Mucosa of descending colon (tissue), 3 donors: ENCODE measurements around the gene RIN3. TPM values are rescaled to one million over a fixed set of nuclear protein-coding genes. Genes with fewer than 3 reads are reported as not detected.

Source experiments
- ATAC-seq: fragments of 200-7000 bp; cut with Tn5 transposase; one replicate; pipeline ENCODE4 v1.9.1; 2020; ENCODE audit warnings: mild to moderate bottlenecking, moderate library complexity
- DNase-seq, 3 donors: peaks; one replicate each; pipeline ENCODE4 v3.0.0-alpha.2; 2020
- H3K36me3 ChIP-seq: fragments of 200-600 bp; one replicate; pipeline ENCODE4 v1.8.0; 2021; ENCODE audit warnings: low read depth, mild to moderate bottlenecking
- H3K4me1 ChIP-seq: fragments of 200-600 bp; one replicate; pipeline ENCODE4 v1.8.0; 2021; ENCODE audit warnings: low read depth, mild to moderate bottlenecking
- H3K4me3 ChIP-seq: fragments of 200-600 bp; one replicate; pipeline ENCODE4 v1.8.0; 2021; ENCODE audit warnings: mild to moderate bottlenecking
- H3K9me3 ChIP-seq: fragments of 200-600 bp; one replicate; pipeline ENCODE4 v1.8.0; 2021; ENCODE audit warnings: mild to moderate bottlenecking
- CTCF ChIP-seq: fragments of 200-600 bp; IDR thresholded peaks from one replicate; pipeline ENCODE4 v1.8.0; 2022; ENCODE audit warnings: antibody characterized with exemption, mild to moderate bottlenecking
- intact Hi-C, 2 donors: fragments of 100-400 bp; cut with DNase I in 1 of 2; cut with micrococcal nuclease in 1 of 2; formaldehyde crosslinking; loops; one replicate each; pipeline versions ENCODE4 v1.11.0 to v1.11.1; 2022; cut with DNase I, micrococcal nuclease
- total RNA-seq, 3 donors: library from RNA; stranded (reverse); fragmentation: NEBNext Ultra II Directional in 2 of 3; extraction: Animal tissue kit (Norgen Biotek cat#: 25700) in 2 of 3; gene quantifications; one replicate each; pipeline versions ENCODE4 v1.2.1 to v1.2.4, GENCODE V29; 2021 to 2023
- donor health status: DM: no; HTN: no; CAD: no; lungs with moderate emphysema.
- donor health status: DM: no; HTN: no; CAD: no.
- donor health status: DM: no; HTN: yes; CAD: no.

The RIN3 gene
- total RNA-seq, 3 donors from 2014 or later: 26.2 to 51.0 (median 32.9) TPM

DNA sequence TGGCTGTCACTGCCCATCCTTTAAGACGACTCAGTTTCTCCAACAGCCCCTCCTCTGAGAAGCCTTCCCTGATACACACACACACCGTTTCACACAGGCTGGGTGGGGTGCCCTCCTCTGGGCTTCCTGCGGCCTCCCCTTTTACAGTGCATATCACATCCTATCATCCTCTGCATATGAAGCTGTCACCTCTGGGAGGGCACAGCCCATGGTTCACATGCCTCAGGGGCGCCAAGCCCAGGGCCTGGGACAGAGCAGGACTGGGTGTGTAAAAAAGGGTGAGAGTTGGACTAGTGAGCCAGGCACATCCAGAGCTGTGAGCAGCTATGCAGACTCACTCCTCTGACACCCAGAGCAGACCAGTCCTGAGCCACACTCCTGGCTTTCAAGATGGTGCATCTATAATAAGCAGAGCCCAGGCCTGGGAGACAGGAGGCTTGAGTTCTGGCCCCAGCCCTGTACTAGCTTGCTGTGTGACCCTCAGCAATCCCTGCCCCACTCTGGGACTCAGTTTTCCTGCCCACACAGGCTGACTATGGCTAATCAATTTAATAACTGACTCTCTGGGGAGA, 172.3 kb downstream of the RIN3 start:
- H3K4me1 ChIP-seq: peaks cover 10% of the 10 kb centered on the region
- H3K36me3 ChIP-seq: no peaks in the 10 kb centered on the region
- DNase-seq (peak in 1 of 3 donors; percentile 20), ATAC-seq (no peak)
- no peak for TF ChIP-seq CTCF
- H3K9me3 ChIP-seq: no peaks in the 10 kb centered on the region
- no peak overlapping the region for H3K4me3 ChIP-seq
- intact Hi-C loops: loop anchor here in 1 of 2 donors (10.0 kb wide), 1 partner anchor 551 kb away; no protein-coding TSS in a partner anchor

GRCh38 chr14:92686411-92686899, 172.9 kb downstream of the RIN3 start:
- Histone ChIP-seq H3K4me1 (peaks cover 5% of the 10 kb centered on the region), H3K36me3 (no peaks in the 10 kb centered on the region), H3K9me3 (no peaks in the 10 kb centered on the region), H3K4me3 (no peak overlapping the region)
- ATAC-seq (no peak), DNase-seq (no peak)
- intact Hi-C loops: loop anchor here in 1 of 2 donors (10.0 kb wide), 1 partner anchor 552 kb away; no protein-coding TSS in a partner anchor
- TF ChIP-seq CTCF: no peak

DNA sequence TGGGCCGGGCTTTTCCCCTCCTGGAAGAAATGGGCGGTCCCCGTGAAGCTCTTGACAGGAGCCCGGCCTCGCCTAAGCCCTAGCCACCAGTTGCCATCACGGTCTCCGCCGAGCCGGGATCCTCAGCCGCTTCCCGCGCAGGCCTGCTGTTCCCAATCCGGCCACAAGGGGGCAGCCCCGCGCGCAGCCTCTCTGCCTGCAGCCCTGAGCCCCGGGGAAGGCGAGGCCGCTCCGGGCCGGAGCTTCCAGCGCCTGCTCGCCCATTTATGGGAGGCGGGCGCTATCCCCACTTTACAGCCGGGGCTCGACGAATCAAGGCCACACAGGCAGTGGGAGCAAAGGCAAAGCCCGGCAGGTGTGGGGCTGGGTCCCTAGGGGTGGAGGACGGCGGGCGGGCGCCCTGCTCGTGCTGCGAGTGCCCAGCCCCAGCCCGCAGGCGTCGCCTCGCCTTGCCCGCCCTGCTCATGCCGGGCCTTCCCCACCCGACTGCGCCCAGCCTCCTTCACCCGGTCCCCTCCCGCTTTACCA, 173.4 kb downstream of the RIN3 start:
- ATAC-seq (peak; percentile 90), DNase-seq (peak; percentile 79 to 89 (median 85))
- peaks cover 5% of the 10 kb centered on the region for H3K4me1 ChIP-seq
- TF ChIP-seq CTCF: peak; percentile 94
- H3K4me3 ChIP-seq: no peak overlapping the region
- no peaks in the 10 kb centered on the region for H3K9me3 ChIP-seq
- intact Hi-C loops: loop anchor here in 1 of 2 donors (10.0 kb wide), 1 partner anchor 552 kb away; no protein-coding TSS in a partner anchor
- no peaks in the 10 kb centered on the region for H3K36me3 ChIP-seq

DNA sequence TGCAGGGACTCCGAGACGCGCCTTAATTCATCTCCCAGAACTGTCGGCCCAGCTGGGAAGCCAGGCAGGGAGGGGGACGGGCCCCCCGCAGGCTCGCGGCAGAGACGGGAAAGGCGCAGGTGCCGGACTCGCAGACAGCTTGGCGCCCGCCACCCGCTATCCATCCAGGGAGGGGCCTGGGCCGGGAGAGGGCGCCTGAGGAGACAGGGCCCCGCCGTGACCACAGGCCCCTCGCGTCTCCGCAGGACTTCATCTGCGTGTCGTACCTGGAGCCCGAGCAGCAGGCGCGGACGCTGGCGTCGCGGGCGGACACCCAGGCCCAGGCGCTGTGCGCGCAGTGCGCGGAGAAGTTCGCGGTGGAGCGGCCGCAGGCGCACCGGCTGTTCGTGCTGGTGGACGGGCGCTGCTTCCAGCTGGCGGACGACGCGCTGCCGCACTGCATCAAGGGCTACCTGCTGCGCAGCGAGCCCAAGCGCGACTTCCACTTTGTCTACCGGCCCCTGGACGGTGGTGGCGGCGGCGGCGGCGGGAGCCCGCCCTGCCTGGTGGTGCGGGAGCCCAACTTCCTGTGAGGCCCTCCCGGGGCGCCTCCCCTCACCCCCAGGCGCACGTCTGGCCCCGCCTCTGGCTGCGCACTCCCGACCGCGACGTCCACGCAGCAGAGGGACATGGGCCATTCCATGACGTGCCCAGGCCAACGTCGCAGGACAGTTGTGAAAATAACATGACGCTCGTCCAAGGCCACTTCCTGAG, 174.3 kb downstream of the RIN3 start:
- no peak overlapping the region for H3K4me3 ChIP-seq
- ATAC-seq: peak; percentile 17
- intact Hi-C loops: loop anchor here in 1 of 2 donors (10.0 kb wide), 1 partner anchor 553 kb away; no protein-coding TSS in a partner anchor
- DNase-seq: peak in 1 of 3 donors; percentile 46
- peaks cover 6% of the 10 kb centered on the region for H3K4me1 ChIP-seq
- TF ChIP-seq CTCF: no peak
- H3K9me3 ChIP-seq: no peaks in the 10 kb centered on the region
- H3K36me3 ChIP-seq: no peaks in the 10 kb centered on the region

- no peak for TF ChIP-seq CTCF
- intact Hi-C loops: loop anchor here in 1 of 2 donors (10.0 kb wide), 1 partner anchor 554 kb away; no protein-coding TSS in a partner anchor
- DNase-seq (peak in 2 of 3 donors; percentile 59 to 65), ATAC-seq (peak; percentile 47)
- H3K36me3 ChIP-seq: no peaks in the 10 kb centered on the region
- H3K4me3 ChIP-seq: no peak overlapping the region
- H3K4me1 ChIP-seq: peaks cover 11% of the 10 kb centered on the region
- H3K9me3 ChIP-seq: no peaks in the 10 kb centered on the region
Observed at GRCh38 chr14:92688434-92689375, 175.1 kb downstream of the RIN3 start.
